Mucosa of gallbladder (tissue), 1 donor: ENCODE results near the gene SMPD3. TPM values are rescaled to one million over a fixed set of nuclear protein-coding genes. Genes with fewer than 3 reads are reported as not detected.
A peak's percentile ranks its signal among the peaks of the same experiment; 100 is the strongest.

ENCODE experiments used
- DNase-seq: peaks from one replicate; pipeline ENCODE4 v3.0.0-alpha.2; 2020; ENCODE audit warnings: low spot score
- total RNA-seq: library from RNA; stranded (reverse); gene quantifications from one replicate; pipeline ENCODE4 v1.2.1, GENCODE V29; 2021
- donor health status: DM: no; HTN: no; CAD: no.

The SMPD3 gene
- total RNA-seq, 1 donor from 2014 or later, result 225 TPM

- no peak for DNase-seq
Observed at GRCh38 chr16:68404736-68405345, 43.5 kb downstream of the SMPD3 start.

- DNase-seq, result no peak
Observed at GRCh38 chr16:68403704-68404103, 44.6 kb downstream of the SMPD3 start.

GRCh38 chr16:68403177-68403576, 45.1 kb downstream of the SMPD3 start:
- no peak for DNase-seq

GRCh38 chr16:68402748-68403040, 45.6 kb downstream of the SMPD3 start:
- no peak for DNase-seq

GRCh38 chr16:68401871-68402747, 46.2 kb downstream of the SMPD3 start:
- no peak for DNase-seq

GRCh38 chr16:68400924-68401460, 47.3 kb downstream of the SMPD3 start:
- no peak for DNase-seq

GRCh38 chr16:68400083-68400923, 48.0 kb downstream of the SMPD3 start:
- no peak for DNase-seq

GRCh38 chr16:68399456-68399855, 48.9 kb downstream of the SMPD3 start:
- DNase-seq, result no peak

- DNase-seq, result no peak
Observed at GRCh38 chr16:68397710-68398201, 50.6 kb downstream of the SMPD3 start.

GRCh38 chr16:68396481-68396880, 51.8 kb downstream of the SMPD3 start:
- DNase-seq, result peak; percentile 68

- no peak for DNase-seq
Observed at GRCh38 chr16:68395815-68396214, 52.5 kb downstream of the SMPD3 start.

- no peak for DNase-seq
Observed at GRCh38 chr16:68395167-68395786, 53.0 kb downstream of the SMPD3 start.

- DNase-seq, result no peak
Observed at GRCh38 chr16:68393333-68393732, 55.0 kb downstream of the SMPD3 start.

GRCh38 chr16:68389750-68390371, 58.4 kb downstream of the SMPD3 start:
- no peak for DNase-seq

- DNase-seq, result no peak
Observed at GRCh38 chr16:68389006-68389405, 59.3 kb downstream of the SMPD3 start.

- no peak for DNase-seq
Observed at GRCh38 chr16:68388124-68388523, 60.2 kb downstream of the SMPD3 start.

- peak; percentile 34 for DNase-seq
Observed at GRCh38 chr16:68387301-68387700, 61.0 kb downstream of the SMPD3 start.

GRCh38 chr16:68386628-68387027, 61.7 kb downstream of the SMPD3 start:
- peak; percentile 76 for DNase-seq

- no peak for DNase-seq
Observed at GRCh38 chr16:68385371-68385770, 62.9 kb downstream of the SMPD3 start.

- DNase-seq, result no peak
Observed at GRCh38 chr16:68384288-68385161, 63.8 kb downstream of the SMPD3 start.
